IMR-90 (cell line): ENCODE data around the gene REV3L. TPM values are rescaled to one million over a fixed set of nuclear protein-coding genes. Genes with fewer than 3 reads are reported as not detected.

ENCODE experiments used
- ATAC-seq: fragments of 200-7000 bp; cut with Tn5 transposase; 2 replicates; pipeline ENCODE4 v1.9.1; 2020; ENCODE audit warnings: low read depth, mild to moderate bottlenecking, moderate library complexity
- BruUV-seq: library from RNA; stranded (reverse); fragments of 400-500 nt; replicated peaks from 2 replicates; lab custom pipeline; 2021; lab: Mats Ljungman, UMichigan
- CTCF ChIA-PET: fragments of 300-600 bp; formaldehyde crosslinking; extraction: SDS; loops from one replicate; lab custom pipeline; 2021; ENCODE audit warnings: antibody characterized with exemption; lab: Yijun Ruan, JAX
- POLR2A ChIA-PET: fragments of 300-600 bp; sonication (Branson Sonifier 250); formaldehyde crosslinking; loops from one replicate; lab custom pipeline; 2022; ENCODE audit warnings: antibody characterized with exemption; ENCODE audit not compliant: unreplicated experiment; lab: Charles Lee
- DNase-seq: peaks from one replicate; pipeline ENCODE4 v3.0.0; 2013
- H2AFZ ChIP-seq: replicated peaks from 2 replicates; pipeline ENCODE3; 2013; ENCODE audit warnings: low read length, mild to moderate bottlenecking; ENCODE audit not compliant: poor library complexity
- H2AK5ac ChIP-seq: 2 replicates; pipeline ENCODE4 v1.6.1; 2013; ENCODE audit warnings: low read depth, low read length, inconsistent platforms
- H2AK9ac ChIP-seq: replicated peaks from 2 replicates; pipeline ENCODE3; 2013; ENCODE audit warnings: mild to moderate bottlenecking, low read depth, low read length, moderate library complexity; ENCODE audit not compliant: poor library complexity
- H2BK120ac ChIP-seq: 2 replicates; pipeline ENCODE4 v1.6.1; 2013; ENCODE audit warnings: low read depth, low read length, inconsistent platforms
- H2BK15ac ChIP-seq: 3 replicates; pipeline ENCODE4 v1.6.1; 2013; ENCODE audit warnings: low read depth, low read length, inconsistent platforms
- H2BK20ac ChIP-seq: 2 replicates; pipeline ENCODE4 v1.6.1; 2013; ENCODE audit warnings: low read depth, mild to moderate bottlenecking, inconsistent platforms, low read length, moderate library complexity
- H2BK5ac ChIP-seq: 2 replicates; pipeline ENCODE4 v1.6.1; 2013; ENCODE audit warnings: mild to moderate bottlenecking, low read depth, low read length, inconsistent platforms; ENCODE audit not compliant: poor library complexity, severe bottlenecking
- H3K14ac ChIP-seq: replicated peaks from 2 replicates; pipeline ENCODE4 v1.6.1; 2013; ENCODE audit warnings: low read depth, low read length, inconsistent platforms
- H3K18ac ChIP-seq: 2 replicates; pipeline ENCODE4 v1.6.1; 2013; ENCODE audit warnings: low read depth, low read length, control low read depth
- H3K23ac ChIP-seq: 2 replicates; pipeline ENCODE4 v1.6.1; 2013; ENCODE audit warnings: low read depth, low read length, inconsistent platforms
- H3K27ac ChIP-seq: 2 replicates; pipeline ENCODE4 v1.5.1; 2013; ENCODE audit warnings: mild to moderate bottlenecking, control low read depth, low read length; ENCODE audit not compliant: insufficient read depth
- H3K27me3 ChIP-seq: 2 replicates; pipeline ENCODE4 v1.6.1; 2013; ENCODE audit warnings: low read length; ENCODE audit not compliant: control insufficient read depth, insufficient read depth
- H3K36me3 ChIP-seq: 2 replicates; pipeline ENCODE4 v1.6.1; 2013; ENCODE audit warnings: low read length, mixed read lengths; ENCODE audit not compliant: control insufficient read depth, insufficient read depth
- H3K4ac ChIP-seq: 2 replicates; pipeline ENCODE4 v1.6.1; 2013; ENCODE audit warnings: low read depth, low read length, inconsistent platforms
- H3K4me1 ChIP-seq: 2 replicates; pipeline ENCODE4 v1.6.1; 2013; ENCODE audit warnings: low read length, mixed read lengths; ENCODE audit not compliant: control insufficient read depth, insufficient read depth
- H3K4me2 ChIP-seq: 2 replicates; pipeline ENCODE4 v1.6.1; 2013; ENCODE audit warnings: low read depth, mild to moderate bottlenecking, control low read depth, low read length, moderate library complexity
- H3K4me3 ChIP-seq: 2 replicates; pipeline ENCODE4 v1.5.1; 2013; ENCODE audit warnings: low read depth, mild to moderate bottlenecking, control low read depth, low read length, moderate library complexity; ENCODE audit not compliant: insufficient read depth
- H3K56ac ChIP-seq: 2 replicates; pipeline ENCODE4 v1.6.1; 2013; ENCODE audit warnings: low read length, inconsistent platforms; ENCODE audit not compliant: insufficient read depth; ENCODE audit errors: extremely low read depth
- H3K79me1 ChIP-seq, 2 experiments: 2 replicates each; pipeline ENCODE4 v1.6.1; 2013; ENCODE audit warnings: low read length in 2 of 2, inconsistent platforms in 1 of 2, low read depth in 1 of 2
- H3K9ac ChIP-seq: 2 replicates; pipeline ENCODE4 v1.6.1; 2013; ENCODE audit warnings: low read depth, low read length, control low read depth
- H3K9me1 ChIP-seq: 2 replicates; pipeline ENCODE4 v1.6.1; 2013; ENCODE audit warnings: low read length, inconsistent platforms; ENCODE audit not compliant: insufficient read depth
- H3K9me3 ChIP-seq: 2 replicates; pipeline ENCODE4 v1.6.1; 2013; ENCODE audit warnings: low read length; ENCODE audit not compliant: control insufficient read depth, insufficient read depth
- H4K20me1 ChIP-seq: 2 replicates; pipeline ENCODE4 v1.6.1; 2013; ENCODE audit warnings: low read length, inconsistent platforms; ENCODE audit not compliant: insufficient read depth
- H4K5ac ChIP-seq: 2 replicates; pipeline ENCODE4 v1.6.1; 2013; ENCODE audit warnings: mild to moderate bottlenecking, low read depth, low read length, control low read depth
- H4K8ac ChIP-seq, 2 experiments: 2 replicates each; pipeline ENCODE4 v1.6.1; 2013; ENCODE audit warnings: low read depth in 2 of 2, low read length in 2 of 2, control low read depth in 1 of 2, inconsistent platforms in 1 of 2
- H4K91ac ChIP-seq: 2 replicates; pipeline ENCODE4 v1.6.1; 2013; ENCODE audit warnings: low read depth, low read length, inconsistent platforms; ENCODE audit not compliant: insufficient read depth
- CEBPB ChIP-seq: IDR thresholded peaks from 2 replicates; pipeline ENCODE4 v1.6.1; 2012; ENCODE audit warnings: low read depth, low read length, improper control_type of control experiment
- MAZ ChIP-seq: IDR thresholded peaks from 2 replicates; pipeline ENCODE4 v1.6.1; 2012; ENCODE audit warnings: low read depth, mild to moderate bottlenecking, low read length, improper control_type of control experiment, moderate library complexity, borderline replicate concordance
- WGBS, 2 experiments: methylation state at CpG; one replicate each; pipeline versions ENCODE4 v1.1.5 to v1.1.7; 2013; ENCODE audit warnings: missing lambda C conversion rate in 2 of 2; ENCODE audit not compliant: insufficient read length in 1 of 2; ENCODE audit errors: extremely low coverage in 2 of 2; 5-methylcytosine and 5-hydroxymethylcytosine counted together
- dilution Hi-C: fragments of 300-500 bp; cut with HindIII; formaldehyde crosslinking; loops from one replicate; pipeline ENCODE4 v1.14.3; 2018; ENCODE audit warnings: low sequenced_read_pairs; ENCODE audit not compliant: unreplicated experiment
- in situ Hi-C: fragments of 300-500 bp; cut with MboI; formaldehyde crosslinking; loops from 3 replicates; pipeline ENCODE4 v1.14.3; 2019; ENCODE audit warnings: low sequenced_read_pairs, inconsistent platforms, mixed read lengths
- intact Hi-C: fragments of 100-400 bp; cut with micrococcal nuclease; formaldehyde crosslinking; loops from 2 replicates; pipeline ENCODE4 v1.10.0; 2022
- polyA plus RNA-seq, 3 experiments: library from polyadenylated mRNA; depleted of rRNA; stranded (reverse); fragments of >200 nt; gene quantifications; 2 replicates each; pipeline ENCODE4 v1.2.3, GENCODE V29; 2012; ENCODE audit warnings: low replicate concordance in 1 of 3
- total RNA-seq: library from RNA; depleted of rRNA; stranded (reverse); fragments of >200 nt; gene quantifications from 2 replicates; pipeline ENCODE4 v1.2.3, GENCODE V29; 2012

Gene REV3L
- total and polyA plus RNA-seq, 2 of the 4 experiments (the other 2 are of a cell fraction): 7.4 to 15.4 TPM

- Histone ChIP-seq H3K4me2 (peak overlapping the region; percentile 83; the same call in 1 of the 2 replicates), H3K9ac (no peak overlapping the region), H3K27ac (peak overlapping the region; percentile 23; the same call in 1 of the 2 replicates), H4K8ac (peak overlapping the region in 1 of 2 experiments; percentile 13; a peak in 1 of 4 replicates), H2BK120ac (peak overlapping the region; percentile 37; the same call in 1 of the 2 replicates), H3K56ac (no peak overlapping the region; the same call in 1 of the 2 replicates), H3K4me3 (no peak overlapping the region), H2BK20ac (peak overlapping the region; percentile 27; the same call in 1 of the 2 replicates), H3K4me1 (peaks cover 7% of the 10 kb centered on the region; the same call in 1 of the 2 replicates), H2AK9ac (peak overlapping the region; percentile 7), H4K91ac (no peak overlapping the region), H3K4ac (peak overlapping the region; percentile 7; the same call in 1 of the 2 replicates), H3K79me1 (peaks cover 24 to 70% of the 10 kb centered on the region in 2 experiments), H3K9me1 (0 out of 2 replicates have a peak, but pooled peaks cover 4% of the 10 kb centered on the region), H4K5ac (no peak overlapping the region), H3K36me3 (peaks cover 2% of the 10 kb centered on the region; the same call in 1 of the 2 replicates), H3K18ac (no peak overlapping the region; the same call in 1 of the 2 replicates), H3K14ac (peak overlapping the region; percentile 79), H2AFZ (peak overlapping the region; percentile 39), H3K23ac (peak overlapping the region; percentile 75; the same call in 1 of the 2 replicates), H3K27me3 (no peaks in the 10 kb centered on the region), H2BK15ac (peak overlapping the region; percentile 41; the same call in 1 of the 3 replicates), H4K20me1 (peaks cover 43% of the 10 kb centered on the region; the same call in 1 of the 2 replicates), H2BK5ac (peak overlapping the region; percentile 64), H3K9me3 (peaks cover 2% of the 10 kb centered on the region), H2AK5ac (peak overlapping the region; percentile 9)
- peak; percentile 52 for ATAC-seq
- no TSS peak for BruUV-seq
- intact Hi-C loops: loop anchor here (5.0 kb wide), 1 partner anchor 35 kb away; no protein-coding TSS in a partner anchor
- DNase-seq: peak; percentile 85
- ChIA-PET POLR2A (no interaction called here), CTCF (interaction anchor here (0.6 kb wide), 1 partner anchor 397 kb away, joined by 3 read pairs; no protein-coding TSS in a partner anchor)
- peak; percentile 63; the same call in 1 of the 2 replicates for TF ChIP-seq CEBPB
- no peak for TF ChIP-seq MAZ
- WGBS, 2 experiments: no CpG with 5 or more reads among the region's 5 CpGs
- dilution Hi-C loops: no loop called here
- in situ Hi-C loops: no loop called here
Measured at GRCh38 chr6:111427341-111428116, 55.5 kb downstream of the REV3L start.
